H1 (cell line): ENCODE data around the gene OR51V1.
"Not testable (repeated sequence)": the region's sequence is repeated elsewhere in the genome, so short reads cannot be mapped to it uniquely, and the experiment has no call there.

Source experiments
- CTCF ChIP-seq, 3 experiments: IDR thresholded peaks; 1 replicate in 2 of 3; 2 replicates in 1 of 3; pipeline versions ENCODE4 v1.5.1 to v1.6.1; 2011; ENCODE audit warnings: low read length in 3 of 3, mild to moderate bottlenecking in 3 of 3, inconsistent platforms in 2 of 3, low read depth in 1 of 3, moderate library complexity in 1 of 3; ENCODE audit not compliant: insufficient read depth in 1 of 3; ENCODE audit errors: control extremely low read depth in 1 of 3
- POLR2A ChIP-seq, 2 experiments: IDR thresholded peaks; 1 replicate in 1 of 2; 2 replicates in 1 of 2; pipeline ENCODE4 v1.6.1; 2011; ENCODE audit warnings: low read depth in 2 of 2, low read length in 2 of 2, mild to moderate bottlenecking in 2 of 2; ENCODE audit errors: control extremely low read depth in 1 of 2
- POLR2AphosphoS5 ChIP-seq: IDR thresholded peaks from 2 replicates; pipeline ENCODE4 v1.6.1; 2011; ENCODE audit warnings: low read depth, low read length
- ZNF274 ChIP-seq: IDR thresholded peaks from 2 replicates; pipeline ENCODE4 v1.7.0; 2012; ENCODE audit warnings: low read length, borderline replicate concordance; ENCODE audit errors: extremely low read depth

GRCh38 chr11:5249807-5250396 is 49.4 kb upstream of the OR51V1 start, which contains the start of gene HBG1:
- TF ChIP-seq CTCF (IDR thresholded peaks at IDR 0.05; ENCODE audit: control extremely low read depth in 1 of 3, insufficient read depth in 1 of 3, low read depth in 1 of 3, low read length in 3 of 3); POLR2AphosphoS5; POLR2A (IDR thresholded peaks at IDR 0.05; ENCODE audit: control extremely low read depth in 1 of 2, low read depth in 2 of 2, low read length in 2 of 2); ZNF274: not testable (repeated sequence)
